OCI-LY1 (cell line): Measurements from ENCODE around the gene LZTR1.

ENCODE experiments used
- H2AFZ ChIP-seq: fragments of 200-600 bp; sonication (generic), shearing (Covaris generic); 2 replicates; pipeline ENCODE4 v1.6.0; 2014; ENCODE audit warnings: antibody characterized with exemption, mild to moderate bottlenecking, low read length
- H3F3A ChIP-seq: fragments of 200-600 bp; sonication (generic), shearing (Covaris generic); 2 replicates; pipeline ENCODE4 v1.6.0; 2014; ENCODE audit warnings: mild to moderate bottlenecking, antibody characterized with exemption, low read length, moderate library complexity; ENCODE audit not compliant: insufficient read depth
- H3K27ac ChIP-seq: fragments of 200-600 bp; sonication (generic); 2 replicates; pipeline ENCODE4 v1.5.1; 2014; ENCODE audit warnings: low read length, mixed run types, mild to moderate bottlenecking, low read depth; ENCODE audit not compliant: poor library complexity, severe bottlenecking
- H3K27me3 ChIP-seq: fragments of 200-600 bp; sonication (generic); 2 replicates; pipeline ENCODE4 v1.6.0; 2014; ENCODE audit warnings: antibody characterized with exemption, mild to moderate bottlenecking, low read length, moderate library complexity; ENCODE audit not compliant: insufficient read depth
- H3K36me3 ChIP-seq: fragments of 200-600 bp; sonication (generic); 2 replicates; pipeline ENCODE4 v1.6.1; 2014; ENCODE audit warnings: mild to moderate bottlenecking, antibody characterized with exemption, low read length, moderate library complexity, mixed read lengths; ENCODE audit not compliant: insufficient read depth
- H3K4me1 ChIP-seq: fragments of 200-600 bp; sonication (generic); 2 replicates; pipeline ENCODE4 v1.5.1; 2014; ENCODE audit warnings: mild to moderate bottlenecking, low read length, moderate library complexity; ENCODE audit not compliant: insufficient read depth, severe bottlenecking
- H3K4me2 ChIP-seq: fragments of 200-600 bp; sonication (generic), shearing (Covaris generic); 2 replicates; pipeline ENCODE4 v1.6.1; 2014; ENCODE audit warnings: low read length
- H3K4me3 ChIP-seq: fragments of 200-600 bp; sonication (generic); 2 replicates; pipeline ENCODE4 v1.5.1; 2014; ENCODE audit warnings: low read length, low read depth, mild to moderate bottlenecking, mixed read lengths; ENCODE audit not compliant: poor library complexity, severe bottlenecking
- H3K79me2 ChIP-seq: fragments of 200-600 bp; shearing (Covaris generic); 2 replicates; pipeline ENCODE4 v1.6.1; 2016; ENCODE audit warnings: mixed run types, low read length, mixed read lengths; ENCODE audit not compliant: insufficient read depth
- H3K9ac ChIP-seq: fragments of 200-600 bp; sonication (generic), shearing (Covaris generic); 2 replicates; pipeline ENCODE4 v1.6.1; 2014; ENCODE audit warnings: mild to moderate bottlenecking, low read length, mixed read lengths
- H3K9me2 ChIP-seq: fragments of 200-600 bp; sonication (generic), shearing (Covaris generic); 2 replicates; pipeline ENCODE4 v1.6.1; 2014; ENCODE audit warnings: low read depth, mild to moderate bottlenecking, low read length, mixed read lengths
- H3K9me3 ChIP-seq: fragments of 200-600 bp; shearing (Covaris generic); 2 replicates; pipeline ENCODE4 v1.6.1; 2014; ENCODE audit warnings: low read length, mixed read lengths
- H4K20me1 ChIP-seq: fragments of 200-600 bp; sonication (generic), shearing (Covaris generic); 2 replicates; pipeline ENCODE4 v1.6.0; 2016; ENCODE audit warnings: mild to moderate bottlenecking, low read length; ENCODE audit not compliant: insufficient read depth
- CTCF ChIP-seq: fragments of 200-600 bp; sonication (generic), shearing (Covaris generic); IDR thresholded peaks from 2 replicates; pipeline ENCODE4 v1.5.1; 2017; ENCODE audit warnings: mild to moderate bottlenecking, antibody characterized with exemption, low read length, moderate library complexity, mixed read lengths
- EZH2 ChIP-seq: fragments of 200-600 bp; sonication (generic), shearing (Covaris generic); IDR thresholded peaks from 2 replicates; pipeline ENCODE4 v1.8.0; 2017; ENCODE audit warnings: borderline replicate concordance, mixed run types, mild to moderate bottlenecking, antibody characterized with exemption, low read length, moderate library complexity, mixed read lengths

LZTR1 gene

GRCh38 chr22:20979940-20980453 is 2.1 kb upstream of the LZTR1 start:
- no peaks in the 10 kb centered on the region for H3K79me2 ChIP-seq
- H2AFZ ChIP-seq, result no peak overlapping the region
- no peaks in the 10 kb centered on the region for H3F3A ChIP-seq
- H3K27ac ChIP-seq, result no peak overlapping the region
- H3K9me2 ChIP-seq, result no peaks in the 10 kb centered on the region
- no peaks in the 10 kb centered on the region; the same call in 1 of the 2 replicates for H3K27me3 ChIP-seq
- peaks cover 20% of the 10 kb centered on the region for H3K4me1 ChIP-seq
- H3K9me3 ChIP-seq, result peaks cover 9% of the 10 kb centered on the region
- H3K4me2 ChIP-seq, result no peak overlapping the region
- TF ChIP-seq CTCF, result no peak
- no peak for TF ChIP-seq EZH2
- H3K36me3 ChIP-seq, result no peaks in the 10 kb centered on the region
- H3K9ac ChIP-seq, result no peak overlapping the region
- H3K4me3 ChIP-seq, result no peak overlapping the region
- no peaks in the 10 kb centered on the region for H4K20me1 ChIP-seq

GRCh38 chr22:20980523-20980922 is 1.6 kb upstream of the LZTR1 start:
- Histone ChIP-seq H3K4me1 (peaks cover 20% of the 10 kb centered on the region), H3K79me2 (no peaks in the 10 kb centered on the region), H3K9me2 (no peaks in the 10 kb centered on the region), H3K27ac (no peak overlapping the region), H2AFZ (no peak overlapping the region), H3K4me2 (no peak overlapping the region), H3K36me3 (no peaks in the 10 kb centered on the region), H3F3A (no peaks in the 10 kb centered on the region), H3K9me3 (peaks cover 9% of the 10 kb centered on the region), H3K4me3 (no peak overlapping the region), H3K27me3 (no peaks in the 10 kb centered on the region; the same call in 1 of the 2 replicates), H3K9ac (no peak overlapping the region), H4K20me1 (no peaks in the 10 kb centered on the region)
- TF ChIP-seq CTCF (no peak), EZH2 (no peak)

- Histone ChIP-seq H3K4me2 (peak overlapping the region; percentile 98), H3K79me2 (no peaks in the 10 kb centered on the region), H3K9me2 (no peaks in the 10 kb centered on the region), H3F3A (no peaks in the 10 kb centered on the region), H3K27ac (peak overlapping the region; percentile 19), H4K20me1 (no peaks in the 10 kb centered on the region), H3K9me3 (peaks cover 9% of the 10 kb centered on the region), H3K27me3 (no peaks in the 10 kb centered on the region; the same call in 1 of the 2 replicates), H3K4me3 (peak overlapping the region; percentile 86), H3K36me3 (peaks cover 5% of the 10 kb centered on the region; the same call in 1 of the 2 replicates), H3K9ac (peak overlapping the region; percentile 89), H2AFZ (no peak overlapping the region), H3K4me1 (peaks cover 20% of the 10 kb centered on the region)
- TF ChIP-seq EZH2, result no peak
- TF ChIP-seq CTCF, result no peak
Observed at GRCh38 chr22:20980938-20981722, 967 bp upstream of the LZTR1 start.
